H1 (cell line): ENCODE measurements around the gene PURA. TPM values are rescaled to one million over a fixed set of nuclear protein-coding genes. Genes with fewer than 3 reads are reported as not detected.
A peak's percentile ranks its signal among the peaks of the same experiment; 100 is the strongest.

Experiments used
- CTCF ChIA-PET: fragments of 300-600 bp; sonication (Branson Sonifier 250); formaldehyde crosslinking; loops from one replicate; lab custom pipeline; 2021; ENCODE audit not compliant: partially characterized antibody; lab: Charles Lee
- POLR2A ChIA-PET: fragments of 300-600 bp; sonication (Branson Sonifier 250); formaldehyde crosslinking; loops from one replicate; lab custom pipeline; 2021; ENCODE audit warnings: inconsistent platforms; ENCODE audit not compliant: partially characterized antibody; lab: Charles Lee
- DNase-seq, 2 experiments: peaks; one replicate each; pipeline versions ENCODE4 v3.0.0 to v3.0.0-alpha.2; 2010 to 2022; ENCODE audit warnings: low spot score in 2 of 2, low read depth in 1 of 2, mixed read lengths in 1 of 2
- FAIRE-seq: peaks from 2 replicates; lab custom pipeline; 2011; peaks lifted over from hg19 to GRCh38; lab: Jason Lieb, UNC
- H2AFZ ChIP-seq: 2 replicates; pipeline ENCODE4 v1.8.1; 2012; ENCODE audit warnings: low read length, inconsistent platforms
- H2AK5ac ChIP-seq: 2 replicates; pipeline ENCODE4 v1.6.1; 2013; ENCODE audit warnings: low read depth, low read length
- H2BK120ac ChIP-seq: replicated peaks from 2 replicates; pipeline ENCODE3; 2013; ENCODE audit warnings: low read depth, low read length, inconsistent platforms
- H2BK12ac ChIP-seq: 2 replicates; pipeline ENCODE4 v1.6.1; 2013; ENCODE audit warnings: low read depth, low read length
- H2BK15ac ChIP-seq: 2 replicates; pipeline ENCODE4 v1.6.1; 2013; ENCODE audit warnings: low read length
- H2BK20ac ChIP-seq: 2 replicates; pipeline ENCODE4 v1.6.1; 2013; ENCODE audit warnings: low read length
- H2BK5ac ChIP-seq: 2 replicates; pipeline ENCODE4 v1.6.1; 2013; ENCODE audit warnings: low read depth, low read length
- H3K14ac ChIP-seq: 2 replicates; pipeline ENCODE4 v1.6.1; 2013; ENCODE audit warnings: inconsistent platforms; ENCODE audit not compliant: insufficient read length
- H3K18ac ChIP-seq: 2 replicates; pipeline ENCODE4 v1.6.1; 2013; ENCODE audit warnings: low read length; ENCODE audit errors: extremely low read depth
- H3K23ac ChIP-seq: 2 replicates; pipeline ENCODE4 v1.6.1; 2013; ENCODE audit warnings: inconsistent platforms; ENCODE audit not compliant: insufficient read length
- H3K23me2 ChIP-seq: 2 replicates; pipeline ENCODE4 v1.6.1; 2013; ENCODE audit warnings: low read depth, low read length
- H3K27ac ChIP-seq: 2 replicates; pipeline ENCODE4 v1.6.1; 2011; ENCODE audit warnings: low read depth, low read length, inconsistent platforms
- H3K27me3 ChIP-seq, 4 experiments: replicated peaks in 1 of 4; 1 replicate in 1 of 4; 2 replicates in 3 of 4; pipeline versions ENCODE4 v1.6.1 to v1.8.1; 2011 to 2013; ENCODE audit warnings: low read length in 3 of 4, mild to moderate bottlenecking in 3 of 4, inconsistent platforms in 2 of 4, mixed read lengths in 2 of 4, moderate library complexity in 1 of 4; ENCODE audit not compliant: control insufficient read depth in 3 of 4, insufficient read depth in 3 of 4; ENCODE audit errors: extremely low read depth in 1 of 4
- H3K36me3 ChIP-seq, 4 experiments: 2 replicates each; pipeline versions ENCODE4 v1.6.1 to v1.8.1; 2011 to 2013; ENCODE audit warnings: mild to moderate bottlenecking in 4 of 4, low read length in 3 of 4, moderate library complexity in 2 of 4, control low read depth in 1 of 4, inconsistent platforms in 1 of 4; ENCODE audit not compliant: insufficient read depth in 4 of 4, control insufficient read depth in 2 of 4
- H3K4ac ChIP-seq: replicated peaks from 2 replicates; pipeline ENCODE3; 2013; ENCODE audit warnings: low read length, low read depth, mixed read lengths, inconsistent platforms; ENCODE audit not compliant: insufficient read length
- H3K4me1 ChIP-seq, 4 experiments: replicated peaks in 1 of 4; 1 replicate in 1 of 4; 2 replicates in 3 of 4; pipeline versions ENCODE4 v1.6.1 to v1.8.1; 2011 to 2013; ENCODE audit warnings: low read length in 3 of 4, inconsistent platforms in 2 of 4, mixed read lengths in 1 of 4; ENCODE audit not compliant: insufficient read depth in 4 of 4, control insufficient read depth in 3 of 4
- H3K4me2 ChIP-seq, 2 experiments: 2 replicates each; pipeline versions ENCODE4 v1.6.1 to v1.8.1; 2011 to 2013; ENCODE audit warnings: low read depth in 2 of 2, low read length in 2 of 2, control low read depth in 1 of 2, inconsistent platforms in 1 of 2, mild to moderate bottlenecking in 1 of 2; ENCODE audit not compliant: insufficient read depth in 1 of 2
- H3K4me3 ChIP-seq, 4 experiments: fragments of 200-600, 300-600 bp in 1 of 4; sonication (generic), shearing (Covaris generic), sonication (Bioruptor Twin) in 1 of 4; 2 replicates each; pipeline versions ENCODE4 v1.5.1 to v1.8.1; 2011 to 2016; ENCODE audit warnings: low read length in 4 of 4, low read depth in 3 of 4, control low read depth in 2 of 4, inconsistent platforms in 2 of 4, mild to moderate bottlenecking in 2 of 4, mixed read lengths in 1 of 4, moderate library complexity in 1 of 4; ENCODE audit not compliant: insufficient read depth in 2 of 4; ENCODE audit errors: extremely low read depth in 1 of 4
- H3K56ac ChIP-seq: replicated peaks from 2 replicates; pipeline ENCODE3; 2013; ENCODE audit warnings: low read depth, mild to moderate bottlenecking, mixed read lengths, low read length, inconsistent platforms; ENCODE audit not compliant: insufficient read length
- H3K79me1 ChIP-seq: 2 replicates; pipeline ENCODE4 v1.6.1; 2013; ENCODE audit warnings: low read depth, low read length, control low read depth
- H3K79me2 ChIP-seq, 2 experiments: 2 replicates each; pipeline versions ENCODE4 v1.6.1 to v1.8.1; 2012 to 2013; ENCODE audit warnings: low read length in 2 of 2, mild to moderate bottlenecking in 2 of 2, inconsistent platforms in 1 of 2; ENCODE audit not compliant: insufficient read depth in 2 of 2, control insufficient read depth in 1 of 2
- H3K9ac ChIP-seq, 4 experiments: replicated peaks in 1 of 4; 1 replicate in 1 of 4; 2 replicates in 3 of 4; pipeline versions ENCODE4 v1.6.1 to v1.8.1; 2011 to 2013; ENCODE audit warnings: low read depth in 3 of 4, low read length in 3 of 4, control low read depth in 2 of 4, mild to moderate bottlenecking in 2 of 4, moderate library complexity in 2 of 4, inconsistent platforms in 1 of 4; ENCODE audit errors: extremely low read depth in 1 of 4
- H3K9me3 ChIP-seq, 2 experiments: 2 replicates each; pipeline versions ENCODE4 v1.6.1 to v1.8.1; 2012 to 2013; ENCODE audit warnings: mild to moderate bottlenecking in 2 of 2, moderate library complexity in 2 of 2, control low read depth in 1 of 2, inconsistent platforms in 1 of 2, low read depth in 1 of 2, low read length in 1 of 2, mixed read lengths in 1 of 2; ENCODE audit not compliant: insufficient read depth in 2 of 2
- H4K20me1 ChIP-seq, 2 experiments: replicated peaks in 1 of 2; 2 replicates each; pipeline versions ENCODE3 to v1.8.1; 2011 to 2013; ENCODE audit warnings: inconsistent platforms in 2 of 2, low read length in 2 of 2, mild to moderate bottlenecking in 1 of 2; ENCODE audit not compliant: insufficient read depth in 2 of 2, control insufficient read depth in 1 of 2
- H4K5ac ChIP-seq: 2 replicates; pipeline ENCODE4 v1.6.1; 2013; ENCODE audit warnings: low read length, low read depth, mixed read lengths, inconsistent platforms; ENCODE audit not compliant: insufficient read length
- H4K8ac ChIP-seq: 2 replicates; pipeline ENCODE4 v1.8.0; 2013; ENCODE audit warnings: mild to moderate bottlenecking, moderate library complexity, low read length, inconsistent platforms; ENCODE audit not compliant: insufficient read depth; ENCODE audit errors: extremely low read depth
- H4K91ac ChIP-seq: replicated peaks from 2 replicates; pipeline ENCODE3; 2013; ENCODE audit warnings: low read length, mixed read lengths, inconsistent platforms; ENCODE audit not compliant: insufficient read length
- ASH2L ChIP-seq: fragments of 200-600, 300-600 bp; sonication (generic); IDR thresholded peaks from one replicate; pipeline ENCODE4 v1.7.1; 2017; ENCODE audit warnings: low read length
- CBX8 ChIP-seq: fragments of 300-800, 300-1000 bp; sonication (generic); IDR thresholded peaks from 2 replicates; pipeline ENCODE4 v1.7.1; 2016; ENCODE audit warnings: low read depth, low read length, borderline replicate concordance
- RAD21 ChIP-seq, 2 experiments: IDR thresholded peaks in 1 of 2; conservative IDR thresholded peaks in 1 of 2; 2 replicates each; pipeline ENCODE4 v1.6.1; 2011; ENCODE audit warnings: low read depth in 2 of 2, low read length in 2 of 2, improper control_type of control experiment in 1 of 2, inconsistent platforms in 1 of 2, mild to moderate bottlenecking in 1 of 2, moderate library complexity in 1 of 2
- RNF2 ChIP-seq: fragments of 200-900, 300-1000 bp; sonication (generic); IDR thresholded peaks from 2 replicates; pipeline ENCODE4 v1.7.1; 2016; ENCODE audit warnings: borderline replicate concordance, low read depth, mild to moderate bottlenecking, antibody characterized with exemption, low read length; ENCODE audit not compliant: poor library complexity, severe bottlenecking; ENCODE audit errors: missing control alignments
- WGBS, 2 experiments: shearing (Covaris generic) in 1 of 2; methylation state at CpG; one replicate each; pipeline versions ENCODE4 v1.1.6 to v1.1.7; 2013 to 2015; ENCODE audit warnings: low lambda C conversion rate in 2 of 2, mixed read lengths in 2 of 2, inconsistent platforms in 1 of 2, low coverage in 1 of 2, missing lambda C conversion rate in 1 of 2; ENCODE audit not compliant: insufficient replicate concordance in 2 of 2, insufficient coverage in 1 of 2, insufficient read length in 1 of 2; ENCODE audit errors: extremely low coverage in 1 of 2, missing lambda C conversion rate in 1 of 2; 5-methylcytosine and 5-hydroxymethylcytosine counted together
- polyA plus RNA-seq, 7 experiments: library from polyadenylated mRNA; depleted of rRNA in 3 of 7; stranded (reverse) in 5 of 7; unstranded in 2 of 7; fragments of >200 nt in 5 of 7; fragments of 200-250 nt in 2 of 7; gene quantifications; 1 replicate in 5 of 7; 2 replicates in 1 of 7; 4 replicates in 1 of 7; pipeline versions ENCODE4 v1.2.1 to v1.2.3, GENCODE V29; 2011 to 2013; ENCODE audit warnings: missing spikeins in 2 of 7, mixed read lengths in 2 of 7
- total RNA-seq: library from RNA; stranded (reverse); fragmentation: NEBNext Ultra II Directional; extraction: Animal tissue kit (Norgen Biotek cat#: 25700); gene quantifications from 2 replicates; pipeline ENCODE4 v1.2.1, GENCODE V29; 2021
- TF ChIP-seq, protein P1 (sequence below): IDR thresholded peaks from 2 replicates; pipeline ENCODE4 v1.6.1; 2011; ENCODE audit warnings: low read length, improper control_type of control experiment
- TF ChIP-seq, protein P2 (sequence below): IDR thresholded peaks from 2 replicates; pipeline ENCODE4 v1.6.1; 2012; ENCODE audit warnings: low read length, inconsistent platforms

PURA gene
- total and polyA plus RNA-seq, 2 of the 8 experiments (the other 6 are each of a cell fraction or from before 2014, with no cell fraction given) = 0.98 to 2.1 TPM

DNA sequence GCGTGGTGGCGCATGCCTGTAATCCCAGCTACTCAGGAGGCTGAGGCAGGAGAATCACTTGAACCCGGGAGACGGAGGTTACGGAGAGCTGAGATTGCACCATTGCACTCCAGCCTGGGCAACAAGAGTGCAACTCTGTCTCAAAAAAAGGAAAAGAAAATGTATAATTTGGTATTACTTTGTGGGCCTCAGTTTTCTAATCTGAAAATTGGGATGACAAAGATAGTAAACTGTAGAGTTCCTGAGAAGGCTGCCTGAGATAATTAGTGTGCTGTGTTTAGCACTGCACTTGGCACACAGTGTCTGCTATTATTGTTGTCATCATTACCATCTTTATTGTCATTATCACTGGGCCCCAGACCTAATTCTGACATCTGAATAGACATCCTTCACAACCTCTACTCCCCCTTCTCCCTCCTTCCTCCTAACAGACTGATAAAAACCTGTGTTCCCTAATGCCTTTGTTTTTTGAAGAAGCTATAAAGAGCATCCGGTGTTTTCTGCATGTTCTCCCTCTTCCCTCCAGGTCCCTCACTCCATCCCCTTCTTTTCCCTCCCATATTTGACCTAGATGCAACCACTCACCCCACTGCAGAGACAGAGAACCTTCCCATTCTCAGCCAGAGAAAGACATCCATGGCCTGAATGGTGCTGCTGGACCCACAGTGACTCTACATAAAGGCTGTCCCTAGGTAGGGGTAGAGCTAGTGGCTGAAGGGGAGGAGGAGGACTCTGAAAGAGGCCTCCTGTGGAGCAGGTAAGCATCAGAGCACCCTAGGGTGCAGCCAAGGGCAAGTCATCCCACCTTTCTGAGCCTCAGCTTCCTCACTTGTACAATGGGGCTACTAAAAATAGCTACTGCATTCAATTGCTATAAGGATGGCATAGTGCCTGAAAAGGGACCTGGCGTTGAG is 45.4 kb downstream of the PURA start:
- FAIRE-seq (no peak), DNase-seq (no peak)
- no peak overlapping the region for H4K8ac ChIP-seq
- no peaks in the 10 kb centered on the region for H3K79me2 ChIP-seq
- no peak overlapping the region for H4K91ac ChIP-seq
- no peak overlapping the region for H2BK120ac ChIP-seq
- H2AFZ ChIP-seq = 0 out of 2 replicates have a peak overlapping the region, but pooled peaks have one; percentile 11
- H2BK15ac ChIP-seq = no peak overlapping the region
- H2BK5ac ChIP-seq = no peak overlapping the region
- WGBS, 2 experiments = 85% methylated on average over 7 of the region's 7 CpGs; no CpG with 5 or more reads in 1 of the 2 experiments
- H2AK5ac ChIP-seq = no peak overlapping the region
- H3K4me1 ChIP-seq = peaks cover 0 to under 1% (median 0%) of the 10 kb centered on the region in 4 experiments; a peak in 2 of 7 replicates
- CTCF ChIA-PET = interaction anchor here (0.6 to 10.1 kb wide), 8 partner anchors 10 to 115 kb away, joined by 3 to 118 read pairs (median 6); partner anchors contain the start of gene NRG2
- H3K56ac ChIP-seq = no peak overlapping the region
- H3K23ac ChIP-seq = no peak overlapping the region
- peaks cover 3% of the 10 kb centered on the region; the same call in 1 of the 2 replicates for H3K23me2 ChIP-seq
- no peaks in the 10 kb centered on the region for H3K9me3 ChIP-seq
- H2BK12ac ChIP-seq = no peak overlapping the region
- no peaks in the 10 kb centered on the region for H3K79me1 ChIP-seq
- H4K20me1 ChIP-seq = no peaks in the 10 kb centered on the region
- H3K14ac ChIP-seq = no peak overlapping the region
- no peak overlapping the region for H3K27ac ChIP-seq
- no peaks in the 10 kb centered on the region for H3K36me3 ChIP-seq
- H3K9ac ChIP-seq = no peak overlapping the region
- POLR2A ChIA-PET = interaction anchor here (1.1 kb wide), 1 partner anchor 255 kb away, joined by 3 read pairs; no protein-coding TSS in a partner anchor
- H3K18ac ChIP-seq = no peak overlapping the region
- H2BK20ac ChIP-seq = no peak overlapping the region
- H4K5ac ChIP-seq = no peak overlapping the region
- H3K27me3 ChIP-seq = peaks cover 0 to 4% (median 2%) of the 10 kb centered on the region in 4 experiments; a peak in 3 of 7 replicates
- H3K4me3 ChIP-seq = no peak overlapping the region
- no peak overlapping the region for H3K4me2 ChIP-seq
- H3K4ac ChIP-seq = no peak overlapping the region
- TF ChIP-seq RNF2 (no peak), ASH2L (no peak), RAD21 (IDR thresholded peaks at IDR 0.05 in 1 of 2, conservative IDR thresholded peaks at IDR 0.05 in 1 of 2; ENCODE audit: low read depth in 2 of 2, low read length in 2 of 2) (no peak), CBX8 (no peak)
- TF ChIP-seq, protein P1, sequence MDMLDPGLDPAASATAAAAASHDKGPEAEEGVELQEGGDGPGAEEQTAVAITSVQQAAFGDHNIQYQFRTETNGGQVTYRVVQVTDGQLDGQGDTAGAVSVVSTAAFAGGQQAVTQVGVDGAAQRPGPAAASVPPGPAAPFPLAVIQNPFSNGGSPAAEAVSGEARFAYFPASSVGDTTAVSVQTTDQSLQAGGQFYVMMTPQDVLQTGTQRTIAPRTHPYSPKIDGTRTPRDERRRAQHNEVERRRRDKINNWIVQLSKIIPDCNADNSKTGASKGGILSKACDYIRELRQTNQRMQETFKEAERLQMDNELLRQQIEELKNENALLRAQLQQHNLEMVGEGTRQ = no peak
- TF ChIP-seq, protein P2, sequence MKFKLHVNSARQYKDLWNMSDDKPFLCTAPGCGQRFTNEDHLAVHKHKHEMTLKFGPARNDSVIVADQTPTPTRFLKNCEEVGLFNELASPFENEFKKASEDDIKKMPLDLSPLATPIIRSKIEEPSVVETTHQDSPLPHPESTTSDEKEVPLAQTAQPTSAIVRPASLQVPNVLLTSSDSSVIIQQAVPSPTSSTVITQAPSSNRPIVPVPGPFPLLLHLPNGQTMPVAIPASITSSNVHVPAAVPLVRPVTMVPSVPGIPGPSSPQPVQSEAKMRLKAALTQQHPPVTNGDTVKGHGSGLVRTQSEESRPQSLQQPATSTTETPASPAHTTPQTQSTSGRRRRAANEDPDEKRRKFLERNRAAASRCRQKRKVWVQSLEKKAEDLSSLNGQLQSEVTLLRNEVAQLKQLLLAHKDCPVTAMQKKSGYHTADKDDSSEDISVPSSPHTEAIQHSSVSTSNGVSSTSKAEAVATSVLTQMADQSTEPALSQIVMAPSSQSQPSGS = no peak
